ENCODE measurements around the gene CDC42BPB.

- TF ChIP-seq POLR2AphosphoS5 (IDR thresholded peaks at IDR 0.05; ENCODE audit: low read depth, low read length) (no peak), POLR2A (IDR thresholded peaks at IDR 0.05; ENCODE audit: low read depth, low read length) (no peak)
Measured at GRCh38 chr14:103001651-103002396, 55.5 kb downstream of the CDC42BPB start.
